CD1c-positive myeloid dendritic cell (primary cell): ENCODE results near the gene TRIL.

Experiments
- DNase-seq: peaks from one replicate; pipeline ENCODE4 v3.0.0-alpha.2; 2016; ENCODE audit errors: extremely low spot score

The TRIL gene

DNA sequence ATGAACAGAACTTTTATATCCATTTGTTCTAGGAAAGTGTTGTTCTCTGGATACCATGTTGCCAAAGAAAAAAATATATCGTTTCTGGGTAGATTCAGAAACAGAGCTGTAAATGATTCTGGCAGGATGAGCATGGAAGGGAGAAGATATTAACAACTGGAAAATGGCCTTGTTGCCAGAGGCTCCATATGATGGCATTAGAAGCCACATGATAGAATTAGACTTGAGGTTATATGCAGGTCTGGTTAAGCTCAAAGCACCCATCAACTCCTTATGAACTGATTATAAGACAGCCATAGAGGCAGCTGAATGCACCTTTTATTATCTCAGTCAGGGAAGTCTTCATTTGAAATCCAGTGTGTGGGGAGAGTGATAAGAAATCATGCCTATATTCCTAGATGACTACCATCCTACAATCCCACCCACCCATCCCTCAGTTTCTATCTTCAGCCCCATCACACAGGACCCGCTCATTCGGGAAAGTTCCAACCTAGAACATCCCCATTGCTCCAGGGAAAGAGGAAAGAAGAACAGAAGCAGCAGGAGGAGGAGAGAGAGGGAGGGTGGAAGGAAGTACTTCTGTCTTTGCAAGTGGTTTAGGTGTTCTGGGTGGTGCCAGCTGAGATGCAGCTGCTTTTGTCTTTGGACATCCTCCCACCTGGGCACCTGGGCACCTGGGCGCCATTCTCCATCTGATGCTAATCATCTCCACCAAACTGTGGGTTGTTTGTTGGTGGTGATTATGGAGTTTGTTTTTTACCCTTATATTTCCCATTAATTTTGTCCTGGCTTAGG lies 25.5 kb upstream of the TRIL start:
- DNase-seq: no peak

DNA sequence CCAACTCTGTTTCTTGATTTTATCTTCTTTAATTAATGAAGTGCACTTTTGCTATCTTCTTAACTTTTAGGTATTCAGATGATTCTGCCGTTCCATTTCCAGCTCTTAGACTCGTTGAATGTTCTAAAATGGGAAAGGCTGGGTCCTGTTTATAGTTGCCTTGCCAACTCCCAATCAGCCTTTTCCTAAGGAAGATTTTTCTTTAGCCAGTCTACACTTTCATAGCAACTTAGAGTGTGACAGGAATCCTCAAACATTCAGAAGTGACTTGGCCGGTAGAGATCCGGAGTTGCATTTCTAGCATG lies 23.0 kb upstream of the TRIL start:
- DNase-seq: no peak

- DNase-seq: no peak
Observed at GRCh38 chr7:28980451-28981160, 22.5 kb upstream of the TRIL start.

DNA sequence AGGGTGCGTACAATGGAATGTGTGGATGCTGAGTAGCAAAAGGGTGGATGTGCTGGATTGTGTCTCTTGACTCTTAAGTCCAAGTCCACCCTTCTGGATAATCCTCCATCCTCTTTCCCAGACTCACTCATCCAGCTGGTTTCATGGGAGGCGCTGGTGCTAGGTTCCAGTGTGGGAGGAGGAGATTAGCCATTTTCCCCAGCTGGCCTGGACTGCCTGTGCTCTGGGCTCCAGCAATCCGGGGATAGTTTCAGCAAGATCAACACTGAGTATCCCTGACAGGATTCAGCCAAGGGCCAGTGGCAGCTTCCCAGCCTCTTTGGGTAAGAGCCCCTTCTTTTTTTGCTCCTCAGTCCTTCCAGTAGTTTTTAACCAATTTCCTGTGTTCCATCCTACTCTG lies 21.6 kb upstream of the TRIL start:
- no peak for DNase-seq

DNA sequence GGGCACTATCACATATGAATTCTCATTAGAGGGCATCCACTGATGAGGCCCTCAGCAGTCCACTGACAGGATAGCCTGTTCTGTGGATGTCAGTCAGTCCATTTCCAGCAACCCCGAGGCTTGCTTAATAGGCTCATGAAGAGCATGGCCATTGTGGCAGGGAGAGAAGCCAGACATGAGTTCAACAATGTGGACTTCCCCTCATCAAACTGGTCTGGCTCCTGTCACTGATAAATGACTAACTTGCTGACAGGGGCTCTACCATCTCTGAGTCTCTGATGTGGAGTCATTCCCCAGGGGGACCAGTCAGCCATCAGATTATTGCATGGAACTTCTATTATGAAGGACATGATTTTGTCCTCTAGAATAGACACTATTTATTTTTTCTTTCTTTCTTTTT lies 19.8 kb upstream of the TRIL start:
- no peak for DNase-seq

DNA sequence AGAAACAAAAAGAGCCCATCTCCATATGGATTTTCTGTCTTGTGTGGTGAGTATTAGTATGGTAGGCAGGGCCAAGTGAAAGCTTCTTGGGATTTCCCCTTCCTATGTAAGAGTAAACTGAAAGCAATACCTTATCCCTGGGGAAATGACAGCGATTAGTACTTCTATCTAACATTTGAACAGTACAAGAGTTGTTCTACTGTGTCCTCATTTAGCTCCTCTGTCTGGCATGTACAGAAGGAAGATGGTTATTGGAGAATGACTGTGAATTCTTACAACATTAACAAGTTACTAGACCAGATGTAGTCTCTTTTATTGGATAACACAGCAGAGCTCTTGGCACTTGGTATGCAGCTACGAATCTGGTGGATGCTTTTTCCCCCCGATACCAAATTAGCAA lies 17.9 kb upstream of the TRIL start:
- DNase-seq: no peak

- DNase-seq: no peak
Observed at GRCh38 chr7:28973591-28973990, 15.5 kb upstream of the TRIL start.

DNA sequence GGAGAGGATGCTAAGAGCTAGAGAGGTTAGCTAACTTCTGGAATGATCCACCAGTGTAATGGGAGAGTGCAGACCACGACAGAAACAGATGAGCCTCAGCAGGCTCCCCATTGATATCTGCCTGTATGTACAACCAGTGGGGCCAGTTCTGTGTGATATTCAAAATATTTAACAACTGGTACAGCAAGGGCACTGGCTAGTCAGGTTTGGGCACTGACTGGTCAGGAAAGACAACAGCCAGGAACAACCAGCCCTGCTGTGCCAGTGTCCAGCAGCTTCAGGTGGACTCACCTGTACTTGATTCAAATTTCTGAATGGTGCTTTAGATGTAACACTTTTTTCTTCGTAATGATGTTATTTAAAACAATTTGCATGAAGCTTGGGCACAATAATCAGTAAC lies 5.9 kb upstream of the TRIL start:
- no peak for DNase-seq

- no peak for DNase-seq
Observed at GRCh38 chr7:28961972-28962371, 3.8 kb upstream of the TRIL start.

DNA sequence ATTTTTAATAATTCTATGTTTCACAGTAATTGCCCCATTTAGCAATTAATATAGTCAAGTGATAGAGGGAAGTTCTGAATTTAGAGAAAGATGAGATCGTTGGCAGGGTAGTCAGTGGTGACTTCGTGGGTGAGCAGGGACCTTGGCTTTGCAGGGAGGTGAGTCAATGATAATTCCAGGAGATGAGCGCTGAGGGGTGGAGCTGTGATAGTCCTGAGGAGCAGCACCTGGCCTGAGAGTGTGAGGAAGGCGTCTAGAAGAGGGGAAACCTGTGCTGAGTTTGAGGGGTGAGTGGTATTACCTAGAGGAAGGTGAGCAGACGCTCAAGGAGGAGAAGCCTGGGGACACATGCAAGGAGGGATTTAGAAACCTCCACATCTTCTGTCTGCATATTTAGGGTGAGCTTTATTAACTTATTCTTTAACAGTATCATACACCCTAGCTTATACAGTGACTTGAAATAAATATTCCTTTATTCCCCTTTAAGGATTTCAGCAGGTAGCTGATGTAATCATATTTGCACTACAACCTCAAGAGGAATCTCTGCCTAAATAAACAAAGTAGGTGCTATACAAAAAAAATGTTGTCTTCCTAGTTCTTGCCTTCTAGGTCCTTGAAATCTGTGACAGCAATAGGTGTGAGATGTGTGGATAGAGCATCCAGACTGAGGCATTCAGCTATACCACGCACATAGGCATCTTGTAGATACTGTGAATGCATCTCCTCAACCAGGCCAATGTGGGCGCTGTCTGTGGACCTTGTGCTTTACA lies 2.1 kb upstream of the TRIL start:
- no peak for DNase-seq

DNA sequence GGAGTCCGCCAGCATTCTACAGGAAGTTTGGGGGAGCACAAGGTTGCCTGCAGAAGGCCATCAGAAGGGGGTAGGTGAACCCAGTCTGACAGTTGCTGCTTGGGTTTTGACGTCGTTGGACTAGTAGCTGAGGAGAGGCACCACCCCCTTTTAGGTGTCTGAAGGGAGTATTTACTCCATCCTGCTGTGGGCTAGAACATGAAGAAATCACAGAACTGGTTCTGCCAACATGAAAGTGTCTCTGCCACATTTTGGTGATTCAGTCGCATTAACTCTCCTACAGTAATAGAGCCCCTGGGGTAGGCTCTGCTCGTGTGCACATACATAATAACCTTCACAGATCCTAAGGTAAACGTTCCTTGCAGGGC lies 834 bp upstream of the TRIL start:
- DNase-seq: no peak

DNA sequence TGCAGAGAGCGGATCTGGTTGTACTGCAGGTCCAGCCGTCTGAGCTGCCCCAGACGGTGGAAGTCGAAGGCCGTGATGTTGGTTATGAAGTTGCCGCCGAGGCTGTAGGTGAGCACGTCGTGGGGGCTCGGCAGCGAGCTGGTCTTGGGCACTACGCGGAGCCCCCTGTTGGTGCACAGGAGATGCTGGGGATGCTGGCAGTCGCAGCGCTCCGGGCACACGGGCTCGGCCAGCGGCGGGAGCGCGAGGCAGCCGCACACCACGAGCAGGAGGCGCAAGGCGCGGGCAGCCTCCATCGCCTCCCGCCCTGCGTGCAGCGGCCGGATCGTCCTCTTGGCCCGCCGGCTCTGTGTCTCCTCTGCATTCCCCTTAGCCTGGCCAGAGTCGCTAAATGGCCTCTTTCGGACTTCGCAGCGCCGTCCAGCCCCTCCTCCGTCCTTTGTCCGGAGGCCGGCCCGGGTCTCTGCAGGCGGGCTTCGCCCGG lies 337 bp downstream of the TRIL start:
- no peak for DNase-seq

GRCh38 chr7:28957064-28957750 lies 923 bp downstream of the TRIL start:
- DNase-seq: peak; percentile 60

DNA sequence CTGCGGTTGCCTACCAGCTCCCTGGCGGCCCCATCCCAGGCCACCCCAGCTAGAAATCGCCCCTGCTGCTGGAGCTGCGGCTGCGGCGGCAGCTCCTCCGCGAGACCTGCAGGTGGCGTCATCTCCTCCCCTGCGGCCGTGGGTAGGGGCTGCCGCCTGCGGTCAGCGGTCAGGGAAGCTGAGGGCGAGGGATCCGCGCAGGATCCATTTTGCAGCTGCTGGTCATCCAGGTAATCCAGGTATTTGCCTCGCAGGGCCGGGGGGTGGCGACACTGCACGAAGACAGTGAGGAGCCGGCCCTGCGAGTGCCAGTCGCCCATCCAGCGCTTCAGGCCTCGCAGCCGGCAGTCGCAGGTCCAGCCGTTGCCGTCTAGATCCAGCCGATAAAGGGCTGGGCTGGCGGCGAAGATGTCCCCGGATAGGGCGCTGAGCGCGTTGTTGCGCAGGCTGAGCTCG lies 1.5 kb downstream of the TRIL start:
- peak; percentile 32 for DNase-seq

- peak; percentile 57 for DNase-seq
Observed at GRCh38 chr7:28955718-28956607, 2.2 kb downstream of the TRIL start.

DNA sequence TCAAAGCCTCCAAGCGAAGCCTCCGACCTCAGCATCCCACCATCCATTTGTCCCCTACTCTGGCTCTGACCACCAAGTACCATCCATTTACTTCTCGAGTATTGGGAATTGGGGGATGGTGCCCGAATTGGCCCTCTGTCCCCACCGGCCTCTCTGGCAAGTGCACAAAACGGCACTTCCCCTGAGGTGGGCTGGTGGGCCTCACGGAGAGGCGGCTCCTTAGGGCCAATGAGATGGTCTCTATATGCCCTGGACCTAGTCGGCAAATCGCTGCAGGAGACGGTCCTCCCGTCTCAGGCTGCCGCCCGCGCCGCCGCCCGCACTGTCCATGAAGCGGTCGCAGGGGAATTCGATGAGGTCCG lies 2.8 kb downstream of the TRIL start:
- DNase-seq: no peak

GRCh38 chr7:28954946-28955345 lies 3.2 kb downstream of the TRIL start:
- DNase-seq: no peak

DNA sequence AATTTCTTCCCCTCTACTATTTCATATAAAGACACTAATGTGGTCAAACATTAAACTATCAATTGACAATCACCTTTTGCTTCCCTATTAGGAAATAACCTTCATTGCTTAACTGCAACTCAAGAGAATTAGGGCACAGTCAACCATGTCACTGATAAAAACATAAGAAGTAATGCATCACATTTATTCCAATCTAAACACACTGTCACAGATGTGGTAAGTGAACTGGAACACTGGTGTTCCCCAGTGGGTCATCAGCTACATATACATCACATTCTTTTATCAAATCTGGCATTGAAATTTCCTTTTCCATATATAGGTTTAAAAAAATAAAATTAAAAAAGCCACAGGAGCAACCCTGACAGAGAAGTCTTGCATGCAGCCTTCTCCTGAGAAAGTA lies 3.7 kb downstream of the TRIL start:
- no peak for DNase-seq

DNA sequence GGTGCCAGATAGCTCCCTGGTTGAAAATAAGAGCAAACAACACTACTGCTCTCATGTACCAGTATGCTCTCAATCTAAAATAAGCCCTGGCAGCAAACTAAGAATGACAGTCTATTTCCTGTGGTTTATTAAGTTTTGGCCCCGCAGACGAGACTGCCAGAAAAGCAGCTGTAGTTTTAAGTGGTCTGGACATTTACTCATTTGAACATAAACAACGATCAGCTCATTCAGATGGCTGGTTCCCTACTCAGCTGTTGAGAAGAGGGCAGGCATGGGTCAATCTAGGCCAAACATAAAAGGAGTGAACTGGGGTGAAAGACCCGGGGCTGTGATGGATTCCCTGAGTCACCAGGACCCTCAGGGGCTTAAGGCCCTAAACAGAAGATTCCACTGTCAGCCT lies 4.5 kb downstream of the TRIL start:
- DNase-seq: no peak

DNA sequence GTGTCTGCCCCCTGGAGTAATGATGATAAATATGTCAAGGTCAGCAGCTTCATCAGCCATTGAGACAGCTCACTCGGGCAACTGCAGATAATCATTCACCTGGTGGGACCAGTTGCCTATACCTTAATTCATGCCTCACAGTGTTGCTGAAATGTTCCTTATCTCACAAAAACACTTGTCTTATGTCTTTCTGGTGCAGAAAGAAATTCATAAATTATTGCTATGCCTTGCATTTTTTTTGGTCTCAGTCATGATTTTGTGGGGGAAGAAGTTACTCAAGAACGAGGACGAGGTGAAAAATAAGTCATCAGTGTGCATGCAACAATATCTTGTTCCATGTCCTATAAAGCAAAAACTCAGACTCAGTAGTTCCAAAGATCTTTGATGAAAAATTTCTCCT lies 16.0 kb downstream of the TRIL start:
- no peak for DNase-seq

GRCh38 chr7:28941633-28942032 lies 16.5 kb downstream of the TRIL start:
- DNase-seq: no peak
